K562 (cell line): ENCODE data around the gene SDK1. TPM values are rescaled to one million over a fixed set of nuclear protein-coding genes. Genes with fewer than 3 reads are reported as not detected.

Source experiments
- ATAC-seq: fragments of 200-7000 bp; cut with Tn5 transposase; 3 replicates; pipeline ENCODE4 v1.9.1; 2020; ENCODE audit warnings: moderate library complexity
- BruUV-seq: library from RNA; stranded (reverse); fragments of 400-500 nt; replicated peaks from 2 replicates; lab custom pipeline; 2021; lab: Mats Ljungman, UMichigan
- CTCF ChIA-PET: fragments of 300-600 bp; formaldehyde crosslinking; extraction: SDS; loops from one replicate; lab custom pipeline; 2021; ENCODE audit warnings: low intra/inter-chr PET ratio; lab: Yijun Ruan, JAX
- POLR2A ChIA-PET: fragments of 300-600, 350-650 bp; sonication (Branson Sonifier 250); formaldehyde crosslinking; extraction: SDS; loops from one replicate; lab custom pipeline; 2021; ENCODE audit warnings: antibody characterized with exemption, inconsistent platforms; lab: Yijun Ruan, JAX
- DNase-seq, 4 experiments: peaks; one replicate each; pipeline versions ENCODE4 v3.0.0 to v3.0.0-alpha.2; 2011 to 2018; ENCODE audit warnings: low spot score in 3 of 4, mixed read lengths in 3 of 4; ENCODE audit errors: extremely low read depth in 1 of 4
- FAIRE-seq: peaks from 2 replicates; lab custom pipeline; 2011; peaks lifted over from hg19 to GRCh38; lab: Jason Lieb, UNC
- H2AFZ ChIP-seq: 2 replicates; pipeline ENCODE4 v1.6.0; 2011; ENCODE audit warnings: low read depth, low read length, control low read depth, inconsistent platforms
- H3K27ac ChIP-seq: fragments of 200-600 bp; 3 replicates; pipeline ENCODE4 v1.8.0; 2011; ENCODE audit warnings: low read depth, mild to moderate bottlenecking, control low read depth, inconsistent platforms, low read length, moderate library complexity, mixed read lengths; ENCODE audit errors: extremely low read depth
- H3K27me3 ChIP-seq, 2 experiments: fragments of 300-600 bp in 1 of 2; 2 replicates in 1 of 2; 3 replicates in 1 of 2; pipeline versions ENCODE4 v1.6.0 to v1.8.0; 2011; ENCODE audit warnings: inconsistent platforms in 2 of 2, low read length in 2 of 2, mild to moderate bottlenecking in 1 of 2, mixed read lengths in 1 of 2, moderate library complexity in 1 of 2; ENCODE audit not compliant: control insufficient read depth in 2 of 2, insufficient read depth in 2 of 2
- H3K36me3 ChIP-seq: fragments of 300-600 bp; 3 replicates; pipeline ENCODE4 v1.8.0; 2011; ENCODE audit warnings: mild to moderate bottlenecking, low read length, inconsistent platforms; ENCODE audit not compliant: control insufficient read depth, insufficient read depth
- H3K4me1 ChIP-seq, 2 experiments: fragments of 200-600 bp in 1 of 2; replicated peaks in 1 of 2; 2 replicates in 1 of 2; 3 replicates in 1 of 2; pipeline versions ENCODE4 v1.5.1 to v1.8.0; 2011; ENCODE audit warnings: inconsistent platforms in 2 of 2, low read length in 2 of 2, mild to moderate bottlenecking in 1 of 2, mixed read lengths in 1 of 2, moderate library complexity in 1 of 2; ENCODE audit not compliant: control insufficient read depth in 2 of 2, insufficient read depth in 2 of 2
- H3K4me2 ChIP-seq: 2 replicates; pipeline ENCODE4 v1.6.1; 2011; ENCODE audit warnings: low read length, control low read depth, inconsistent platforms, mixed read lengths; ENCODE audit not compliant: insufficient read depth
- H3K4me3 ChIP-seq: fragments of 200-600 bp; sonication (generic), shearing (Covaris generic); 2 replicates; pipeline ENCODE4 v1.5.1; 2016; ENCODE audit warnings: control low read depth, inconsistent platforms
- H3K79me2 ChIP-seq: fragments of 200-600 bp; 3 replicates; pipeline ENCODE4 v1.8.0; 2011; ENCODE audit warnings: low read length, inconsistent platforms; ENCODE audit not compliant: control insufficient read depth, insufficient read depth
- H3K9ac ChIP-seq, 2 experiments: 2 replicates each; pipeline versions ENCODE4 v1.6.0 to v1.6.1; 2011; ENCODE audit warnings: low read depth in 2 of 2, low read length in 2 of 2, control low read depth in 1 of 2, inconsistent platforms in 1 of 2, mild to moderate bottlenecking in 1 of 2, mixed read lengths in 1 of 2; ENCODE audit not compliant: insufficient read depth in 1 of 2
- H3K9me1 ChIP-seq: one replicate; pipeline ENCODE4 v1.6.0; 2011; ENCODE audit warnings: inconsistent platforms, mild to moderate bottlenecking, low read length, moderate library complexity; ENCODE audit not compliant: control insufficient read depth, insufficient read depth
- H3K9me3 ChIP-seq: replicated peaks from 2 replicates; pipeline ENCODE4 v1.5.1; 2011; ENCODE audit warnings: low read depth, low read length, inconsistent platforms; ENCODE audit not compliant: control insufficient read depth, insufficient read depth
- H4K20me1 ChIP-seq: replicated peaks from 2 replicates; pipeline ENCODE4 v1.6.1; 2011; ENCODE audit warnings: low read length, inconsistent platforms, mixed read lengths; ENCODE audit not compliant: control insufficient read depth, insufficient read depth
- ARHGAP35 ChIP-seq: fragments of 450-650 bp; IDR thresholded peaks from 2 replicates; pipeline ENCODE4 v1.6.1; 2018; ENCODE audit not compliant: partially characterized antibody
- CXXC5 ChIP-seq: fragments of 250-450 bp; sonication (Bioruptor Pico); IDR thresholded peaks from 2 replicates; pipeline ENCODE4 v1.8.0; 2022; ENCODE audit warnings: inconsistent platforms, mild to moderate bottlenecking, moderate library complexity
- GTF3C2 ChIP-seq: IDR thresholded peaks from 3 replicates; pipeline ENCODE4 v1.6.1; 2011; ENCODE audit warnings: borderline replicate concordance, mild to moderate bottlenecking, moderate library complexity; ENCODE audit not compliant: insufficient read length; ENCODE audit errors: extremely low read depth
- RBM14 ChIP-seq: fragments of 200-400 bp; formaldehyde crosslinking; IDR thresholded peaks from 2 replicates; pipeline ENCODE4 v1.6.1; 2018; ENCODE audit warnings: low read depth, mild to moderate bottlenecking, low read length, moderate library complexity, borderline replicate concordance; ENCODE audit not compliant: insufficient read depth
- TCF7L2 ChIP-seq: fragments of 150-350 bp; IDR thresholded peaks from 2 replicates; pipeline ENCODE4 v1.6.1; 2016; ENCODE audit warnings: low read depth, mild to moderate bottlenecking, low read length, moderate library complexity
- ZNF41 ChIP-seq: fragments of 250-450 bp; sonication (Bioruptor Pico); conservative IDR thresholded peaks from 2 replicates; pipeline ENCODE4 v1.4.0; 2020; ENCODE audit warnings: mild to moderate bottlenecking
- WGBS: fragments of 100-300 bp; shearing (Covaris generic); methylation state at CpG from one replicate; pipeline ENCODE4 v1.1.6; 2016; ENCODE audit warnings: low coverage, mixed read lengths; ENCODE audit not compliant: insufficient coverage; ENCODE audit errors: missing lambda C conversion rate; 5-methylcytosine and 5-hydroxymethylcytosine counted together
- in situ Hi-C: fragments of 300-500 bp; cut with MboI; formaldehyde crosslinking; loops from 4 replicates; pipeline ENCODE4 v1.15.0; 2018; ENCODE audit warnings: inconsistent platforms, mixed read lengths
- intact Hi-C: fragments of 100-400 bp; cut with micrococcal nuclease; formaldehyde crosslinking; loops from 2 replicates; pipeline ENCODE4 v1.14.2; 2022
- polyA plus RNA-seq, 8 experiments: library from polyadenylated mRNA; depleted of rRNA in 4 of 8; stranded (reverse) in 5 of 8; unstranded in 3 of 8; fragments of >200 nt; fragmentation: Nextera tagmentation in 2 of 8; fragmentation: Illumina TruSeq in 1 of 8; extraction: Ambion mirVana in 2 of 8; extraction: Trizol in 1 of 8; gene quantifications; 2 replicates each; pipeline versions ENCODE4 v1.2.1 to v1.2.3, GENCODE V29; 2011 to 2014; ENCODE audit warnings: inconsistent platforms in 1 of 8, missing spikeins in 1 of 8
- total RNA-seq, 7 experiments: library from RNA; depleted of rRNA in 6 of 7; stranded (reverse); fragments of >200 nt in 6 of 7; fragmentation: Illumina TruSeq in 2 of 7; extraction: Trizol in 2 of 7; gene quantifications; 2 replicates each; pipeline versions ENCODE4 v1.2.1 to v1.2.3, GENCODE V29; 2011 to 2021; ENCODE audit warnings: low replicate concordance in 1 of 7

The SDK1 gene
- total and polyA plus RNA-seq, 9 of the 15 experiments (the other 6 are each of a cell fraction or from before 2014, with no cell fraction given) = 0.16 TPM; not detected in 8

- BruUV-seq = no TSS peak
- H3K27me3 ChIP-seq = no peaks in the 10 kb centered on the region
- ChIA-PET CTCF (no interaction called here), POLR2A (no interaction called here)
- ATAC-seq (no peak), FAIRE-seq (no peak), DNase-seq (no peak)
- H3K27ac ChIP-seq = no peak overlapping the region
- H3K4me1 ChIP-seq = no peaks in the 10 kb centered on the region
- WGBS = 2% methylated on average over 6 of the region's 6 CpGs
- intact Hi-C loops = no loop called here
- no peak overlapping the region for H3K4me3 ChIP-seq
- no peak overlapping the region for H3K9ac ChIP-seq
- no peaks in the 10 kb centered on the region for H3K36me3 ChIP-seq
- H3K9me1 ChIP-seq = no peaks in the 10 kb centered on the region
- H2AFZ ChIP-seq = no peak overlapping the region
- H3K4me2 ChIP-seq = no peak overlapping the region
- TF ChIP-seq ZNF41 (CRISPR knock-in tag) (no peak), RBM14 (no peak), TCF7L2 (no peak)
- in situ Hi-C loops = no loop called here
- no peaks in the 10 kb centered on the region for H4K20me1 ChIP-seq
- no peaks in the 10 kb centered on the region for H3K79me2 ChIP-seq
- no peaks in the 10 kb centered on the region for H3K9me3 ChIP-seq
Measured at GRCh38 chr7:3560495-3560894, 259.4 kb downstream of the SDK1 start.

- POLR2A ChIA-PET = interaction anchor here (1.5 kb wide), 1 partner anchor 12 kb away, joined by 3 read pairs; no protein-coding TSS in a partner anchor
- intact Hi-C loops (no loop called here), in situ Hi-C loops (no loop called here)
- no peak for ATAC-seq
- Histone ChIP-seq H3K4me1 (no peaks in the 10 kb centered on the region), H3K27ac (no peak overlapping the region), H3K9me3 (no peaks in the 10 kb centered on the region), H3K4me2 (no peak overlapping the region), H4K20me1 (no peaks in the 10 kb centered on the region), H3K27me3 (no peaks in the 10 kb centered on the region), H3K4me3 (no peak overlapping the region), H3K79me2 (no peaks in the 10 kb centered on the region), H3K9ac (no peak overlapping the region), H2AFZ (no peak overlapping the region), H3K36me3 (no peaks in the 10 kb centered on the region), H3K9me1 (no peaks in the 10 kb centered on the region)
- CTCF ChIA-PET = no interaction called here
- TF ChIP-seq GTF3C2 (no peak), ARHGAP35 (no peak), CXXC5 (CRISPR knock-in tag) (no peak)
- 3% methylated on average over 5 of the region's 5 CpGs for WGBS
- no peak for DNase-seq
- FAIRE-seq = no peak
- BruUV-seq = no TSS peak
Measured at GRCh38 chr7:3561932-3562331, 260.9 kb downstream of the SDK1 start.
